GM21825 (cell line): ENCODE results near the gene PPP1R17.

ENCODE experiments used
- ATAC-seq: cut with Tn5 transposase; IDR thresholded peaks from one replicate; pipeline ENCODE4 v1.9.1; 2021; ENCODE audit warnings: mild to moderate bottlenecking, moderate library complexity; ENCODE audit not compliant: unreplicated experiment

Gene PPP1R17

GRCh38 chr7:31687024-31687748, at the start of gene PPP1R17:
TSS of gene PPP1R17 (plus strand) at chr7:31687215. CDS start at chr7:31692442, 5,227 bp downstream.
- ATAC-seq, result no peak

GRCh38 chr7:31640381-31640780, 46.6 kb upstream of the PPP1R17 start:
- no peak for ATAC-seq

GRCh38 chr7:31642681-31643115, 44.3 kb upstream of the PPP1R17 start:
- ATAC-seq, result no peak

GRCh38 chr7:31646942-31647341, 40.1 kb upstream of the PPP1R17 start:
- ATAC-seq, result no peak

- ATAC-seq, result no peak
Measured at GRCh38 chr7:31647511-31647910, 39.5 kb upstream of the PPP1R17 start.

GRCh38 chr7:31648288-31648687, 38.7 kb upstream of the PPP1R17 start:
- ATAC-seq, result no peak

GRCh38 chr7:31648880-31649279, 38.1 kb upstream of the PPP1R17 start:
- ATAC-seq, result no peak

- no peak for ATAC-seq
Measured at GRCh38 chr7:31651234-31652062, 35.6 kb upstream of the PPP1R17 start.

GRCh38 chr7:31652063-31652326, 35.0 kb upstream of the PPP1R17 start:
- no peak for ATAC-seq

- no peak for ATAC-seq
Measured at GRCh38 chr7:31663072-31663471, 23.9 kb upstream of the PPP1R17 start.

- ATAC-seq, result no peak
Measured at GRCh38 chr7:31664890-31665289, 22.1 kb upstream of the PPP1R17 start.

GRCh38 chr7:31665546-31665945, 21.5 kb upstream of the PPP1R17 start:
- no peak for ATAC-seq

- ATAC-seq, result no peak
Measured at GRCh38 chr7:31669461-31669860, 17.6 kb upstream of the PPP1R17 start.

- ATAC-seq, result no peak
Measured at GRCh38 chr7:31679574-31680305, 7.3 kb upstream of the PPP1R17 start.

GRCh38 chr7:31683445-31684225, 3.4 kb upstream of the PPP1R17 start:
- no peak for ATAC-seq

GRCh38 chr7:31688372-31688771, 1.4 kb downstream of the PPP1R17 start:
- peak; percentile 93 for ATAC-seq

- no peak for ATAC-seq
Measured at GRCh38 chr7:31688996-31689395, 2.0 kb downstream of the PPP1R17 start.

- no peak for ATAC-seq
Measured at GRCh38 chr7:31690935-31691334, 3.9 kb downstream of the PPP1R17 start.

GRCh38 chr7:31692451-31692850, 5.4 kb downstream of the PPP1R17 start:
- ATAC-seq, result no peak

- no peak for ATAC-seq
Measured at GRCh38 chr7:31692871-31693270, 5.9 kb downstream of the PPP1R17 start.
